Gastroesophageal sphincter (tissue), 4 donors: ENCODE results near the gene FBXO42. TPM values are rescaled to one million over a fixed set of nuclear protein-coding genes. Genes with fewer than 3 reads are reported as not detected.

Experiments
- ATAC-seq: fragments of 150-250 bp; one replicate; pipeline ENCODE4 v1.9.1; 2016; ENCODE audit warnings: mild to moderate bottlenecking, moderate library complexity
- H3K27ac ChIP-seq, 4 donors: fragments of 200-600 bp; sonication (generic) in 3 of 4; 1 replicate in 3 of 4; 2 replicates in 1 of 4; pipeline ENCODE4 v1.5.1; 2016 to 2019
- H3K27me3 ChIP-seq: fragments of 200-600 bp; sonication (generic); one replicate; pipeline ENCODE4 v1.5.1; 2019
- H3K36me3 ChIP-seq, 2 donors: fragments of 200-600 bp; sonication (generic); one replicate each; pipeline ENCODE4 v1.5.1; 2019; ENCODE audit warnings: control low read depth in 1 of 2
- H3K4me1 ChIP-seq, 3 donors: fragments of 200-600 bp; sonication (generic); 1 replicate in 2 of 3; 2 replicates in 1 of 3; pipeline ENCODE4 v1.5.1; 2016 to 2019; ENCODE audit warnings: control low read depth in 2 of 3
- H3K4me3 ChIP-seq, 2 donors: fragments of 200-600 bp; sonication (generic); one replicate each; pipeline ENCODE4 v1.5.1; 2019; ENCODE audit warnings: mild to moderate bottlenecking in 1 of 2, moderate library complexity in 1 of 2
- H3K9me3 ChIP-seq, 3 donors: fragments of 200-600 bp; sonication (generic); one replicate each; pipeline ENCODE4 v1.5.1; 2017 to 2019; ENCODE audit warnings: control low read depth in 2 of 3
- CTCF ChIP-seq, 4 experiments: fragments of 200-600 bp in 2 of 4; fragments of 450-650 bp in 2 of 4; sonication (generic) in 1 of 4; IDR thresholded peaks; one replicate each; pipeline ENCODE4 v1.5.1; 2017 to 2019; ENCODE audit warnings: antibody characterized with exemption in 4 of 4, mild to moderate bottlenecking in 2 of 4, moderate library complexity in 2 of 4
- EP300 ChIP-seq: sonication (generic); formaldehyde crosslinking; IDR thresholded peaks from one replicate; pipeline ENCODE4 v1.6.1; 2017; ENCODE audit warnings: antibody characterized with exemption, mild to moderate bottlenecking
- POLR2A ChIP-seq, 2 donors: fragments of 450-650 bp; IDR thresholded peaks; one replicate each; pipeline ENCODE4 v1.6.1; 2017; ENCODE audit warnings: antibody characterized with exemption in 2 of 2, mild to moderate bottlenecking in 2 of 2, moderate library complexity in 1 of 2
- POLR2AphosphoS5 ChIP-seq: sonication (generic); formaldehyde crosslinking; IDR thresholded peaks from one replicate; pipeline ENCODE4 v1.6.1; 2017; ENCODE audit warnings: antibody characterized with exemption
- WGBS, 2 donors: methylation state at CpG; one replicate each; pipeline ENCODE4 v1.1.5; 2018; ENCODE audit warnings: low coverage in 1 of 2; 5-methylcytosine and 5-hydroxymethylcytosine counted together
- total RNA-seq, 4 donors: library from RNA; depleted of rRNA; stranded (reverse); fragments of >200 nt; gene quantifications; one replicate each; pipeline ENCODE4 v1.1.0, GENCODE V29; 2016

Gene FBXO42
- total RNA-seq, 4 donors from 2014 or later, result 26.8 to 33.0 (median 29.7) TPM

DNA sequence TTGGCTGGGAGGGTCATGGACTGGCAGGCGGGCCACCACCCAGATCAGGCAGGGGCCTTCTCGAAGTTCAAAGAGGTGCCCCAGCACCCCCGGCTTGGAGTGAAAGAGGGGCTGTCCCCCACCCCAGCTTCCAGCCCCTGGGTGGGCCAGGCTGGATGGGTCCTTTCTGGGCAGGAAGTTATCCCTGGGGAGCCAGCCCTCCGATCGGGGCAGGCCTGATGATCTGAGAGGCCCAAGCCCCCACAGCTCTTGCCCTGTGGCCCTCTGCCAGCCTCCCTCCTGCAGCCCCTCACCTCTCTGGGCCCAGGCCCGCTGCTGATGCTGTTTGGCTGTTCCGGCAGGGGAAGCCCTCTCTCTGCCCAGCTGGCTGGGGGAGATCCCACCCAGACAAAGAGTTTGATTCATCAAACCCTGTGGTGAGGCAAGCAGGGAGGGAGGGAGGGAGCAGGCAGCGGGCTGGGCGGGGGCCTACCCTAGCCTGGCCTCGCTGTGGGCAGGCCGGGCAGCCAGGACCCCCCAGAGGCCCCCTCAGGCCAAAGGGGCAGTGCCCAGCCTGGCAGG is 142.4 kb downstream of the FBXO42 start:
- WGBS, 2 donors, result no CpG with 5 or more reads among the region's 11 CpGs
- H3K4me3 ChIP-seq, result no peak overlapping the region

DNA sequence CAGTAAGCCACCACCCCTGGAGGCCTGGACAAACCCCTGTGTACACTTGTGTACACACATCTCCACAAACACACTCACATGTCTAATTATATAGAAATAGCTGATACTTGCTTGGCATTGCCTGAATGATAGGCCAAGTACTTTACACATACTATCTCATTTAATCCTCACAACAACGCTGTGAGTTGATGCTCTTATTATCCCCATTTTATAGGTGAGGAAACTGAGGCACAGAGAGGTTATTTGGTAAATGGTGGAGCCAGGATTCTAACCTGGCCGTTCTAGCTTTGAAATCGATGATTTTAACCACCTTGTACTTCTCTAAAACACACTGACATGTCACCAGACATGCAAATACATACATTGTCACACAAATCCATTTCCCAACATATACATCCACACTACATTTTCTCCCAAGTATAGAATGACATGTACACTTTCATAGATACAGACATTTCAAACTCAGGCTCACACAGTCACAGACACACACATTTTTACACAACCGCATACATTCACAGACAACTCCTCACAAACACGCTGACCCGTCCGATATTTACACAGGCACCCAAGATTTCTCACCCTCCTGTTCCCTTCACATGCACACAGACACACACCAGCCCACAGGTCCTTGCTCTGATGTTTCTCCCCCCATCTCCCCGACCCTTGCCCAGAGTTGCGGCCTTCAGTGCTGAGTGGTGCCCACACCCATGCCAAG is 143.0 kb downstream of the FBXO42 start:
- 81 to 87% methylated on average over 7 to 8 of the region's 9 CpGs for WGBS, 2 donors
- Histone ChIP-seq H3K36me3 (no peaks in the 10 kb centered on the region), H3K9me3 (no peaks in the 10 kb centered on the region), H3K27ac (peak overlapping the region in 2 of 4 donors; percentile 13 to 29), H3K4me1 (peaks cover 0 to 32% (median 9%) of the 10 kb centered on the region in 3 donors), H3K4me3 (no peak overlapping the region), H3K27me3 (no peaks in the 10 kb centered on the region)
- ATAC-seq, result no peak
- TF ChIP-seq EP300, result no peak
- TF ChIP-seq POLR2AphosphoS5, result no peak
- TF ChIP-seq CTCF (IDR thresholded peaks at IDR 0.05), result no peak
- TF ChIP-seq POLR2A (IDR thresholded peaks at IDR 0.05), result no peak

More for the DNA sequence above, 142.4 kb downstream of the FBXO42 start:
- H3K9me3 ChIP-seq, result no peaks in the 10 kb centered on the region
- no peak for TF ChIP-seq CTCF (IDR thresholded peaks at IDR 0.05)
- TF ChIP-seq POLR2AphosphoS5, result no peak
- no peak for TF ChIP-seq POLR2A (IDR thresholded peaks at IDR 0.05)
- no peak for TF ChIP-seq EP300
- no peak for ATAC-seq
- H3K36me3 ChIP-seq, result no peaks in the 10 kb centered on the region
- no peaks in the 10 kb centered on the region for H3K27me3 ChIP-seq
- peak overlapping the region in 2 of 4 donors; percentile 13 to 29 for H3K27ac ChIP-seq
- peaks cover 0 to 32% (median 9%) of the 10 kb centered on the region in 3 donors for H3K4me1 ChIP-seq

GRCh38 chr1:16208270-16208987 is 143.9 kb downstream of the FBXO42 start:
- TF ChIP-seq POLR2AphosphoS5 (no peak), POLR2A (IDR thresholded peaks at IDR 0.05) (no peak), EP300 (no peak), CTCF (IDR thresholded peaks at IDR 0.05) (no peak)
- no CpG with 5 or more reads among the region's 13 CpGs for WGBS, 2 donors
- no peaks in the 10 kb centered on the region for H3K9me3 ChIP-seq
- peak overlapping the region in 2 of 4 donors; percentile 2 to 91 for H3K27ac ChIP-seq
- peaks cover 0 to 32% (median 9%) of the 10 kb centered on the region in 3 donors for H3K4me1 ChIP-seq
- no peaks in the 10 kb centered on the region for H3K36me3 ChIP-seq
- H3K4me3 ChIP-seq, result no peak overlapping the region
- no peaks in the 10 kb centered on the region for H3K27me3 ChIP-seq
- no peak for ATAC-seq

GRCh38 chr1:16207318-16208269 is 144.7 kb downstream of the FBXO42 start:
- Histone ChIP-seq H3K27me3 (no peaks in the 10 kb centered on the region), H3K27ac (peak overlapping the region; percentile 68 to 97 (median 90)), H3K9me3 (no peaks in the 10 kb centered on the region), H3K36me3 (no peaks in the 10 kb centered on the region), H3K4me3 (peak overlapping the region; percentile 36 to 55), H3K4me1 (peaks cover 0 to 32% (median 9%) of the 10 kb centered on the region in 3 donors)
- WGBS, 2 donors, result 8 to 20% methylated on average over 4 to 10 of the region's 51 CpGs
- ATAC-seq, result no peak
- no peak for TF ChIP-seq CTCF (IDR thresholded peaks at IDR 0.05)
- TF ChIP-seq POLR2A (IDR thresholded peaks at IDR 0.05), result no peak
- no peak for TF ChIP-seq EP300
- TF ChIP-seq POLR2AphosphoS5, result no peak
